Measurements from ENCODE around the gene TCF20.

GRCh38 chr22:42313204-42313603 lies 42.8 kb upstream of the TCF20 start:
- TF ChIP-seq EZH2 (IDR thresholded peaks at IDR 0.05; ENCODE audit: insufficient read depth, poor library complexity, severe bottlenecking): no peak
- no peak for TF ChIP-seq EZH2phosphoT487 (IDR thresholded peaks at IDR 0.05; ENCODE audit: insufficient read depth, low read depth)
